ENCODE data around the gene DEXI. TPM values are rescaled to one million over a fixed set of nuclear protein-coding genes. Genes with fewer than 3 reads are reported as not detected.

DEXI gene
- total RNA-seq (10 to 100 TPM; 41.4 to 42.3 TPM), polyA plus RNA-seq (10 to 100 TPM; 46.6 to 60.1 TPM)
- long read RNA-seq, donor 1, full-length matches to known transcripts = 42 of 43 reads
- long read RNA-seq, donor 1, partial matches to known transcripts = 0 of 43 reads
- long read RNA-seq, donor 1, other reads (novel, unspliced or antisense) = 1 of 43 reads
- long read RNA-seq, donor 2, full-length matches to known transcripts = 39 of 47 reads
- long read RNA-seq, donor 2, partial matches to known transcripts = 0 of 47 reads
- long read RNA-seq, donor 2, other reads (novel, unspliced or antisense) = 8 of 47 reads

DNA sequence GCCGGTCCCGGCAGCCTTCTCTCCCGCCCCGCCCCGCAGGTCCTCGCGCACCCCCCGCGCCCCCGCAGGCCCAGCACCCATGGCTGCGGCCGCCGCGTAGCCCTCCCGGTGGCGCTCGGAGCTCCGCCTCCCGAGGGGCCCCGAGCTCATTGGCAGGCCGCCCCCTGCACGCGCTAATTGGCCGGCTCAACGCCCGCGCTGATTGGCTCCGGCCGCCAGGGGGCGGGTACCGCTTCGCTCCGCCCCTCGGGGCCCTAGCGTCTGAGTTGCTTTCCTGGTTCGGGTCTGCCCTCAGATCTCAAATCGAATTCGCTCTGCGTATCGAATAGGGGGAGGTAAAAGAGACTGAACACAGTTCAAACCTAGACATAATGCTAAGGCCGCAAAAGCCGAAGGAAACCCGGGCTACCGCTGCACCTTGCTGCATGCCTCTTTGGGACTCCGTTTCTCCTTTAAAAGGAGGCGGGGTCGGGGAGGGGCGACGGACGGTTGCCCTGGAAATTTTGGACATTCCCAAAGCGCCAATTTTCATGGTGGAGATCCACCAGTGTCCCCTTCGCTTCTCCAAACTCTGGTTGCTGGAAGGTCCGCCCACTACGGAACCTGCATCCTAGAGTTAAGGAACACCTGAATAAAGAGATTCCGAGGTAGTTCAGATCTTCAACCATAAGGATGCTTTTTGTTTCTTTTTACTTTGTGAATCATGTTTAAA, at the start of gene DEXI:
Gene DEXI, minus strand, starts transcription at position 117 of the 712 bp plus-strand sequence. CDS start 463 bp downstream, outside the sequence.
- H3K27me3 ChIP-seq (ENCODE audit: control insufficient read depth in 1 of 2, insufficient read depth in 2 of 2, low read length in 1 of 2) = no peaks in the 10 kb centered on the region

DNA sequence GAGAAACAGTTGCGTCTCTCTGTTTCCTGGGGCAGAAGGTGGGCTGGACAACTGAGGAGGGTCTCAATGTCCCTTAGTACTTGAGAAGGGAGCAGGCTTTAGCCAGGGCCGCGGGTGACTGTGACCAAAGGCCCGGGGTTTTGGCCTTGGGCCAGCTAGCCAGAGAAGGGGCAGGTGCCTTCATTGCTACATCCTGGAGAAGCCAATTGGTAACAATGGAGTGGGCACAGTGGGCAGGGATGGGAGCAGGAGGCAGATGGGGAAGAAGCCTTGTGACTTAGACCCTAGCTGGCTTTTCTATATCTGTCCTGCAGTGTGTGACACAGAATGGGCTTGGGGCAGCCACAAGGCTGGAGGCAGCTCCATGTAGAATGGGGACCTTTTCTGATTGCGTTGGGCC, 48.1 kb upstream of the DEXI start:
- no peak for ATAC-seq (ENCODE audit: low FRiP score)
- Histone ChIP-seq H3K27me3 (ENCODE audit: control insufficient read depth in 1 of 2, insufficient read depth in 2 of 2, low read length in 1 of 2) (no peaks in the 10 kb centered on the region), H3K9me3 (ENCODE audit: control insufficient read depth, low read length) (no peaks in the 10 kb centered on the region), H3K27ac (ENCODE audit: low read depth in 1 of 2, low read length in 2 of 2) (no peak overlapping the region), H3K4me1 (ENCODE audit: control insufficient read depth in 1 of 2, insufficient read depth in 2 of 2, low read length in 2 of 2) (no peaks in the 10 kb centered on the region), H3K4me3 (ENCODE audit: low read length in 2 of 2) (no peak overlapping the region), H3K36me3 (ENCODE audit: control insufficient read depth in 1 of 2, insufficient read depth in 2 of 2, low read length in 1 of 2) (no peaks in the 10 kb centered on the region)
- WGBS, 2 donors = 87 to 88% methylated on average over 5 of the region's 5 CpGs
- no peak for DNase-seq
- intact Hi-C loops (cut with DNase I) = no loop called here

More for the DNA sequence above, at the start of gene DEXI:
- ATAC-seq (ENCODE audit: low FRiP score) (peak; percentile 88), DNase-seq (peak; percentile 97 to 98)
- Histone ChIP-seq H3K27ac (ENCODE audit: low read depth in 1 of 2, low read length in 2 of 2) (peak within 1 kb of the TSS in 1 of 2 donors; percentile 82), H3K36me3 (ENCODE audit: control insufficient read depth in 1 of 2, insufficient read depth in 2 of 2, low read length in 1 of 2) (no peaks in the 10 kb centered on the region), H3K9me3 (ENCODE audit: control insufficient read depth, low read length) (no peaks in the 10 kb centered on the region), H3K4me3 (ENCODE audit: low read length in 2 of 2) (peak within 1 kb of the TSS; percentile 47 to 63), H3K4me1 (ENCODE audit: control insufficient read depth in 1 of 2, insufficient read depth in 2 of 2, low read length in 2 of 2) (peaks cover 5 to 6% of the 10 kb centered on the region in 2 donors)
- intact Hi-C loops (cut with DNase I) = no loop called here
- 5 to 6% methylated on average over 49 to 55 of the region's 55 CpGs for WGBS, 2 donors

DNA sequence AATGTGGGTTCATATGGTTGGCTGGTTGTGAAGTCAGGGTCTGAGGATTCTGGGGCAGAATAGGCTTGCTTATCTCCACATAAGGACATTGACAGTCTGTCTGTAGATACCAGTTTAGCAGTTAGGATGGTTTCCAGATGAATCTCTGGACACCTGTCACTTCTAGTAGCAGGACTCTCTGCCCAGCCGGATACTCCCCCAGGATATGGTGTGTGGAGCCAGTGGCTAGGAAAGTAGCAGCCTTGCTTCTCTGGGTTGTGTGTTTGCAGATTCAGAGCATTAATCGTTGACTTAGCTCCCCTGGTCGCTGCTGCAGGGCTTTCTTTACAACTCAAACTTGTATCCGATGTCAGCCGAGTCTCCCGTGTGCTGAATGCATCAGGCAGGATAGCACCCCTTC, 47.3 kb upstream of the DEXI start:
- Histone ChIP-seq H3K4me3 (ENCODE audit: low read length in 2 of 2) (no peak overlapping the region), H3K27me3 (ENCODE audit: control insufficient read depth in 1 of 2, insufficient read depth in 2 of 2, low read length in 1 of 2) (no peaks in the 10 kb centered on the region), H3K27ac (ENCODE audit: low read depth in 1 of 2, low read length in 2 of 2) (no peak overlapping the region), H3K4me1 (ENCODE audit: control insufficient read depth in 1 of 2, insufficient read depth in 2 of 2, low read length in 2 of 2) (no peaks in the 10 kb centered on the region), H3K36me3 (ENCODE audit: control insufficient read depth in 1 of 2, insufficient read depth in 2 of 2, low read length in 1 of 2) (no peaks in the 10 kb centered on the region), H3K9me3 (ENCODE audit: control insufficient read depth, low read length) (no peaks in the 10 kb centered on the region)
- 83 to 87% methylated on average over 6 of the region's 6 CpGs for WGBS, 2 donors
- no peak for ATAC-seq (ENCODE audit: low FRiP score)
- intact Hi-C loops (cut with DNase I) = no loop called here
- no peak for DNase-seq

DNA sequence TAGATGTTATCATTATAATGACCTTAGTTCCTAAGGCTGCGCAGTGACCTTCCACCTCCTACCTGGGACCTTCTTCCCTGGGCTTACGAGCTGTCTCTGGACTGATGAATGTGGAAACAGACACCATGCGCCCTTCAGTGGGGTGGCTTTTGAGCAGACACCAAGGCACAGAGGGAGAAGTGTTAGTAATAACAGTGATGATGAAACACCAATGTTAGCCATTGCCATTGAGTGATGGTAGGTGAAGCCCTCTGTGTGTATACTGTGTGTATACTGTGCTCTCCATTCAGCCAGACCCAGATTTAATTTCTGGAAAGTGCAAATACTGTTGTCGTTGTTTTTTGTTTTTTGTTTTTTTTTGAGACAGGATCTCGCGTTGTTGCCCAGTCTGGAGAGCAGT, 46.6 kb upstream of the DEXI start:
- Histone ChIP-seq H3K36me3 (ENCODE audit: control insufficient read depth in 1 of 2, insufficient read depth in 2 of 2, low read length in 1 of 2) (no peaks in the 10 kb centered on the region), H3K4me1 (ENCODE audit: control insufficient read depth in 1 of 2, insufficient read depth in 2 of 2, low read length in 2 of 2) (no peaks in the 10 kb centered on the region), H3K27ac (ENCODE audit: low read depth in 1 of 2, low read length in 2 of 2) (no peak overlapping the region), H3K4me3 (ENCODE audit: low read length in 2 of 2) (no peak overlapping the region), H3K27me3 (ENCODE audit: control insufficient read depth in 1 of 2, insufficient read depth in 2 of 2, low read length in 1 of 2) (no peaks in the 10 kb centered on the region), H3K9me3 (ENCODE audit: control insufficient read depth, low read length) (no peaks in the 10 kb centered on the region)
- DNase-seq (no peak), ATAC-seq (ENCODE audit: low FRiP score) (no peak)
- WGBS, 2 donors = 76 to 82% methylated on average over 6 of the region's 6 CpGs
- intact Hi-C loops (cut with DNase I) = no loop called here

DNA sequence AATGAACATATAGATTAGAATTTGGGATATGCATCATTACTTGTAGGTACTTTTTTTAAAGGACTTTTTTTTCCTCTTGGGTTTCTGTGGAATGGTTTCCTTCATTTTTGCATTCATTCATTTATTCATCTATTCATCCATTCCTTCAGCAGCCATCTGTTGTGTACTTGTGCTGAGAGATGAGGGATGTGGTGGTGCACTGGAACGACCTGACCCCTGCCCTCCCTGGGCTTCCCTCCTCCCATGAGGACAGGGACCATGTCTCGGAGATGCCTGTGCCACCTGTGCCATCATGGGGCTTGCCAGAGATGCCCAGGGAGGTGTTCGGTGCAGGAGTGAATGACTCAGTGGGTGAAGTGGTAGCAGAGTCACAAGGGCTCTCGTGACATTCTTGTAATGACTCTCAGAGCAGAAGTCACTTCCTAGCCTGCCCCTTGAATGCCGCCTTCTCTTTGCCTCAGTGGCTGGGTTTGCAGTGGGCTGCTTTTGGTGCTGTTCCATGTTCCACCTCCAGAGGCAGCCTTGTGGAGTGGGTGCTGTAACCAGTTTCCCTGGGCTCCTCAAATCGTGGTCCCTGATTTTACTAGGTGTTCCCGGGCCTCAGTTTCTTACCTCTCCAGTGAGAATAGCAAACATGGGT, 46.0 kb upstream of the DEXI start:
- H3K4me3 ChIP-seq (ENCODE audit: low read length in 2 of 2) = no peak overlapping the region
- H3K9me3 ChIP-seq (ENCODE audit: control insufficient read depth, low read length) = no peaks in the 10 kb centered on the region
- intact Hi-C loops (cut with DNase I) = no loop called here
- no peak for ATAC-seq (ENCODE audit: low FRiP score)
- no peaks in the 10 kb centered on the region for H3K4me1 ChIP-seq (ENCODE audit: control insufficient read depth in 1 of 2, insufficient read depth in 2 of 2, low read length in 2 of 2)
- no peak for DNase-seq
- H3K27me3 ChIP-seq (ENCODE audit: control insufficient read depth in 1 of 2, insufficient read depth in 2 of 2, low read length in 1 of 2) = no peaks in the 10 kb centered on the region
- H3K36me3 ChIP-seq (ENCODE audit: control insufficient read depth in 1 of 2, insufficient read depth in 2 of 2, low read length in 1 of 2) = no peaks in the 10 kb centered on the region
- no peak overlapping the region for H3K27ac ChIP-seq (ENCODE audit: low read depth in 1 of 2, low read length in 2 of 2)
- 72 to 77% methylated on average over 7 of the region's 7 CpGs for WGBS, 2 donors

DNA sequence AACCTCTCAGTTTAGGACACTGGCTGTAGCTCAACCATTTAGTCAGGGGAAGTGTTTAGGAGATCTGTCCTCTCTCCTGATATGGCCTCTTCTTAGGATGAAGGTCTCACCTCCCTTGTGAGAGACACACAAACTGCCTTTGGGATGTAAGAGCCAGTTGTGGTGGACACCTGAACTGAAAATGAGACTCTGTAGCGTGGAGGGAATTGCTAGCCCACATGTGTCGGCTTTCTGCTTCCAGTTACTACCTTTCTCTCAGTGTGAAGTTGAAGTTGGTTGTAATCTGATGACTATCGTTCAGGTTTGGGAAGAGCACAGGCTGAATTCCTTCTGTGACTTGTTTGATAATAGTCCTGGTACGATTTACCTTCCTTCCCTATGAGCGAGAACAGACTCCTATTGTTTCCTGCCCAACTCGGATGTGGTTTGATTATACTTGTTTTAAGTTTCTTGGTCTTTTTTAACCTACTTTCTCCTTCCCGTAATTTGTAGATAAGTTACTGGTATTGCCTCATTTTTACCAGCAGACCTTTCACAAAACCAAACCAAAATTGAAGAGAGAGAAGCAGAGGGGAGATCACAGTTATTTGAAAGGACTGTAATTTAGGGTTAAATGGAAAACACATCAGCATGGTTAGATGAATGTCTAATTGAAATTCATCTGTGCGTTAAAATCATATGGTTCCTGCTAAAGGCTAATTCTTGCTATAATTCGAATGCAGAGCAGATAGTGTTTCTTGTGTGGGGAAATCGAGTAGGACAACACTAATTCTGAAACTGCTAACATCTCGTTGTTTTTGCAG, 45.3 kb upstream of the DEXI start:
- intact Hi-C loops (cut with DNase I) = no loop called here
- no peaks in the 10 kb centered on the region for H3K4me1 ChIP-seq (ENCODE audit: control insufficient read depth in 1 of 2, insufficient read depth in 2 of 2, low read length in 2 of 2)

DNA sequence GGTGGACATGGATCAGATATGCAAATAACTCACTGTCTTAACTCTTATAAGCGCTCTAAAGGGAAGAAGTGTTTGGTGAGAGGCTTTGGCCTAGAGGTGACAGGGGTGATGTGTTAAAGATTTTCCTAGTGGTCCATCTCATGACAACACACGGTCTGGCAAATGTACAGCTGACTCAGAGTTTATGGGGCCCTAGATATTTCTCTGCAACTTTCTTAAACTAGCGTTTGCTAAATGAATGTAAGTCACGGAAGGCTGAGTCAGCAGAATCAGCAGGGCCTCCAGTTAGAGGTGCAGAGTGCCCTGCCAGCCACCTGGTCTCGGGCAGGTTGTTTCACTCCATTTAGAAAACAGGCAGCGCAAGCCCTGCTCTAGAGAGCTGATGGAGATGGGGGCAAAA, 42.2 kb upstream of the DEXI start:
- Histone ChIP-seq H3K4me1 (ENCODE audit: control insufficient read depth in 1 of 2, insufficient read depth in 2 of 2, low read length in 2 of 2) (no peaks in the 10 kb centered on the region), H3K27me3 (ENCODE audit: control insufficient read depth in 1 of 2, insufficient read depth in 2 of 2, low read length in 1 of 2) (no peaks in the 10 kb centered on the region), H3K27ac (ENCODE audit: low read depth in 1 of 2, low read length in 2 of 2) (no peak overlapping the region), H3K9me3 (ENCODE audit: control insufficient read depth, low read length) (no peaks in the 10 kb centered on the region), H3K36me3 (ENCODE audit: control insufficient read depth in 1 of 2, insufficient read depth in 2 of 2, low read length in 1 of 2) (peaks cover 0 to 2% of the 10 kb centered on the region in 2 donors), H3K4me3 (ENCODE audit: low read length in 2 of 2) (no peak overlapping the region)
- WGBS, 2 donors = 78 to 82% methylated on average over 6 of the region's 6 CpGs
- ATAC-seq (ENCODE audit: low FRiP score) = no peak
- intact Hi-C loops (cut with DNase I) = no loop called here
- DNase-seq = no peak

More for the DNA sequence above, 45.3 kb upstream of the DEXI start:
- DNase-seq = no peak
- no peak for ATAC-seq (ENCODE audit: low FRiP score)
- no peaks in the 10 kb centered on the region for H3K36me3 ChIP-seq (ENCODE audit: control insufficient read depth in 1 of 2, insufficient read depth in 2 of 2, low read length in 1 of 2)
- no peaks in the 10 kb centered on the region for H3K9me3 ChIP-seq (ENCODE audit: control insufficient read depth, low read length)
- H3K4me3 ChIP-seq (ENCODE audit: low read length in 2 of 2) = no peak overlapping the region
- H3K27me3 ChIP-seq (ENCODE audit: control insufficient read depth in 1 of 2, insufficient read depth in 2 of 2, low read length in 1 of 2) = no peaks in the 10 kb centered on the region
- H3K27ac ChIP-seq (ENCODE audit: low read depth in 1 of 2, low read length in 2 of 2) = no peak overlapping the region
- WGBS, 2 donors = 90 to 93% methylated on average over 11 of the region's 11 CpGs

DNA sequence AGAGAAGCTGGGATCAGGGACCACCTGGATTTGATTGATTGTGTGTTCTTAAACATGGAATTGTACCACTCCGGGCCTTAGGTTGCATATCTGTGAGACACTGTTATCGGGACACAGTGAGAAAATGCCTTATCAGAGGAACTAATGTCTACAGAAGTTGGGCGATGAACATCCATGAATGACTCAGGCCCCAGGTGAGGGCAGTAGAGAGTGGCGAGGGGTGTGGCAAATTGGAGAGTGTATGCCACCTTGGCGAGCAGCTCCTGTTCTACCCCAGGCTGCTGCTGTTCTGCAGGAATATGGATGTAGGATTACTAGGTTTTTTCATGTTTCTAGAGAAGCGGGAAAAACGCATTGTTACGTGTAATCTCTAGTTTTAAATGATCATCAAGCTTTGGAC, 40.9 kb upstream of the DEXI start:
- Histone ChIP-seq H3K4me3 (ENCODE audit: low read length in 2 of 2) (no peak overlapping the region), H3K4me1 (ENCODE audit: control insufficient read depth in 1 of 2, insufficient read depth in 2 of 2, low read length in 2 of 2) (no peaks in the 10 kb centered on the region), H3K36me3 (ENCODE audit: control insufficient read depth in 1 of 2, insufficient read depth in 2 of 2, low read length in 1 of 2) (peaks cover 0 to 2% of the 10 kb centered on the region in 2 donors), H3K27me3 (ENCODE audit: control insufficient read depth in 1 of 2, insufficient read depth in 2 of 2, low read length in 1 of 2) (no peaks in the 10 kb centered on the region), H3K9me3 (ENCODE audit: control insufficient read depth, low read length) (no peaks in the 10 kb centered on the region), H3K27ac (ENCODE audit: low read depth in 1 of 2, low read length in 2 of 2) (no peak overlapping the region)
- intact Hi-C loops (cut with DNase I) = no loop called here
- ATAC-seq (ENCODE audit: low FRiP score) = no peak
- 88 to 91% methylated on average over 8 of the region's 8 CpGs for WGBS, 2 donors
- no peak for DNase-seq
